Keratinocyte (primary cell): ENCODE measurements around the gene FAM174B. TPM values are rescaled to one million over a fixed set of nuclear protein-coding genes. Genes with fewer than 3 reads are reported as not detected.
A peak's percentile ranks its signal among the peaks of the same experiment; 100 is the strongest.

Source experiments
- DNase-seq: peaks from one replicate; pipeline ENCODE4 v3.0.0-alpha.2; 2011; ENCODE audit warnings: low read depth, missing footprints, low spot score
- FAIRE-seq: peaks from 2 replicates; lab custom pipeline; 2011; peaks lifted over from hg19 to GRCh38; lab: Jason Lieb, UNC
- H2AFZ ChIP-seq: 2 replicates; pipeline ENCODE4 v1.6.0; 2012; ENCODE audit warnings: low read length, control low read depth, inconsistent platforms; ENCODE audit not compliant: control insufficient read depth
- H3K27ac ChIP-seq: 2 replicates; pipeline ENCODE4 v1.5.1; 2011; ENCODE audit warnings: low read length; ENCODE audit not compliant: control insufficient read depth, insufficient read depth
- H3K27me3 ChIP-seq: 3 replicates; pipeline ENCODE4 v1.6.0; 2011; ENCODE audit warnings: low read length; ENCODE audit not compliant: control insufficient read depth, insufficient read depth; ENCODE audit errors: extremely low read depth
- H3K36me3 ChIP-seq, 2 experiments: 2 replicates in 1 of 2; 3 replicates in 1 of 2; pipeline ENCODE4 v1.5.1; 2011; ENCODE audit warnings: low read length in 2 of 2, mild to moderate bottlenecking in 1 of 2; ENCODE audit not compliant: control insufficient read depth in 2 of 2, insufficient read depth in 2 of 2; ENCODE audit errors: extremely low read depth in 1 of 2
- H3K4me1 ChIP-seq: 3 replicates; pipeline ENCODE4 v1.5.1; 2011; ENCODE audit warnings: low read length; ENCODE audit not compliant: control insufficient read depth, insufficient read depth; ENCODE audit errors: extremely low read depth
- H3K4me2 ChIP-seq: 3 replicates; pipeline ENCODE4 v1.6.0; 2011; ENCODE audit warnings: low read depth, low read length; ENCODE audit not compliant: control insufficient read depth, insufficient read depth; ENCODE audit errors: extremely low read depth
- H3K4me3 ChIP-seq, 3 experiments: fragments of 200-600 bp in 1 of 3; sonication (generic) in 1 of 3; 2 replicates in 2 of 3; 3 replicates in 1 of 3; pipeline ENCODE4 v1.5.1; 2011 to 2016; ENCODE audit warnings: low read length in 3 of 3, mild to moderate bottlenecking in 3 of 3, control low read depth in 2 of 3, inconsistent platforms in 1 of 3, low read depth in 1 of 3, mixed read lengths in 1 of 3, mixed run types in 1 of 3, moderate library complexity in 1 of 3; ENCODE audit not compliant: control insufficient read depth in 2 of 3, insufficient read depth in 2 of 3; ENCODE audit errors: extremely low read depth in 1 of 3
- H3K79me2 ChIP-seq: 2 replicates; pipeline ENCODE4 v1.6.0; 2012; ENCODE audit warnings: low read length; ENCODE audit not compliant: control insufficient read depth, insufficient read depth
- H3K9ac ChIP-seq: 3 replicates; pipeline ENCODE4 v1.6.0; 2011; ENCODE audit warnings: low read length; ENCODE audit not compliant: control insufficient read depth, insufficient read depth; ENCODE audit errors: extremely low read depth
- H3K9me1 ChIP-seq: 3 replicates; pipeline ENCODE4 v1.6.0; 2011; ENCODE audit warnings: low read length; ENCODE audit not compliant: control insufficient read depth, insufficient read depth; ENCODE audit errors: extremely low read depth
- H3K9me3 ChIP-seq: 2 replicates; pipeline ENCODE4 v1.5.1; 2012; ENCODE audit warnings: low read depth, low read length; ENCODE audit not compliant: control insufficient read depth
- H4K20me1 ChIP-seq: 3 replicates; pipeline ENCODE4 v1.6.0; 2011; ENCODE audit warnings: low read length; ENCODE audit not compliant: control insufficient read depth, insufficient read depth; ENCODE audit errors: extremely low read depth
- EZH2 ChIP-seq: IDR thresholded peaks from one replicate; pipeline ENCODE4 v1.6.1; 2012; ENCODE audit warnings: inconsistent platforms, mild to moderate bottlenecking, low read length, moderate library complexity
- dilution Hi-C: fragments of 300-500 bp; cut with MboI; formaldehyde crosslinking; loops from one replicate; pipeline ENCODE4 v1.7.0; 2020; ENCODE audit warnings: low sequenced_read_pairs; ENCODE audit not compliant: extremely low pct_ligation_motif_present
- polyA plus RNA-seq, 5 experiments: library from polyadenylated mRNA; depleted of rRNA in 3 of 5; stranded (reverse) in 3 of 5; stranded (forward) in 1 of 5; unstranded in 1 of 5; fragments of >200 nt; gene quantifications; 1 replicate in 1 of 5; 2 replicates in 3 of 5; 3 replicates in 1 of 5; pipeline versions ENCODE4 v1.2.1 to v1.2.3, GENCODE V29; 2011 to 2012; ENCODE audit warnings: missing spikeins in 2 of 5, low read depth in 1 of 5, low replicate concordance in 1 of 5
- TF ChIP-seq, protein P1 (sequence below), 3 experiments: IDR thresholded peaks in 1 of 3; conservative IDR thresholded peaks in 1 of 3; optimal IDR thresholded peaks in 1 of 3; 2 replicates in 2 of 3; 3 replicates in 1 of 3; pipeline versions ENCODE3 to v1.5.1; 2011; ENCODE audit warnings: low read length in 3 of 3, mild to moderate bottlenecking in 3 of 3, moderate library complexity in 2 of 3, control low read depth in 1 of 3, inconsistent platforms in 1 of 3; ENCODE audit not compliant: insufficient read depth in 2 of 3; ENCODE audit errors: extremely low read depth in 1 of 3

Gene FAM174B
- polyA plus RNA-seq, 1 donor (not counting 4 experiments of a cell fraction or from before 2014, with no cell fraction given) = 0.73 TPM

GRCh38 chr15:92595506-92596381 lies 59.8 kb downstream of the FAM174B start:
- dilution Hi-C loops = no loop called here
- Histone ChIP-seq H4K20me1 (no peaks in the 10 kb centered on the region), H3K9ac (no peak overlapping the region), H3K4me1 (no peaks in the 10 kb centered on the region), H3K4me3 (no peak overlapping the region), H3K79me2 (no peaks in the 10 kb centered on the region), H3K9me1 (no peaks in the 10 kb centered on the region), H3K9me3 (no peaks in the 10 kb centered on the region), H3K4me2 (no peak overlapping the region), H3K36me3 (no peaks in the 10 kb centered on the region), H3K27me3 (peaks cover 19% of the 10 kb centered on the region), H2AFZ (no peak overlapping the region), H3K27ac (no peak overlapping the region)
- TF ChIP-seq, protein P1, sequence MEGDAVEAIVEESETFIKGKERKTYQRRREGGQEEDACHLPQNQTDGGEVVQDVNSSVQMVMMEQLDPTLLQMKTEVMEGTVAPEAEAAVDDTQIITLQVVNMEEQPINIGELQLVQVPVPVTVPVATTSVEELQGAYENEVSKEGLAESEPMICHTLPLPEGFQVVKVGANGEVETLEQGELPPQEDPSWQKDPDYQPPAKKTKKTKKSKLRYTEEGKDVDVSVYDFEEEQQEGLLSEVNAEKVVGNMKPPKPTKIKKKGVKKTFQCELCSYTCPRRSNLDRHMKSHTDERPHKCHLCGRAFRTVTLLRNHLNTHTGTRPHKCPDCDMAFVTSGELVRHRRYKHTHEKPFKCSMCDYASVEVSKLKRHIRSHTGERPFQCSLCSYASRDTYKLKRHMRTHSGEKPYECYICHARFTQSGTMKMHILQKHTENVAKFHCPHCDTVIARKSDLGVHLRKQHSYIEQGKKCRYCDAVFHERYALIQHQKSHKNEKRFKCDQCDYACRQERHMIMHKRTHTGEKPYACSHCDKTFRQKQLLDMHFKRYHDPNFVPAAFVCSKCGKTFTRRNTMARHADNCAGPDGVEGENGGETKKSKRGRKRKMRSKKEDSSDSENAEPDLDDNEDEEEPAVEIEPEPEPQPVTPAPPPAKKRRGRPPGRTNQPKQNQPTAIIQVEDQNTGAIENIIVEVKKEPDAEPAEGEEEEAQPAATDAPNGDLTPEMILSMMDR (optimal IDR thresholded peaks at IDR 0.05 in 1 of 3, IDR thresholded peaks at IDR 0.05 in 1 of 3, conservative IDR thresholded peaks at IDR 0.05 in 1 of 3; ENCODE audit: extremely low read depth in 1 of 3, insufficient read depth in 2 of 3, low read length in 3 of 3) = no peak
- TF ChIP-seq EZH2 = peak; percentile 31
- no peak for FAIRE-seq
- DNase-seq = no peak

DNA sequence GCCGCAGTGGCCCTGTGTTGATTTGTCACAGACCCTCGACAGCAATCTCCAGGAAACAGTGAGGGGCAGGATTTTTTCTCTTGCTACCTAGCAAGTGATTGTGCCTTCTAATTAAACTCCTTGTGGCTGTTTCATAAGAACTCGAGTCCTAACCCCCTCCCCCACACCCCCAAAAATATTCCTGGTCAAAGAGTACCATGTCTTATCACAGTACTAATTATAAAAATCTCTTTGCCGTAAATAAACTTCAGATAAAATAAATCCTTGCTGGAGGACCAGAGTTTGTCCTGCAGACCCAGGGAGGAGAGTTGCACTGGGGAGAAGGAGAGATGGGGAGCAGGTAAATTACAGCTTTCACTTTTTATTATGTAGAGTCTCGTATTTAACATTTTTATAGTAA lies 64.3 kb downstream of the FAM174B start:
- Histone ChIP-seq H2AFZ (no peak overlapping the region), H3K27ac (no peak overlapping the region), H3K4me1 (no peaks in the 10 kb centered on the region), H3K36me3 (no peaks in the 10 kb centered on the region), H3K4me2 (no peak overlapping the region), H3K9me1 (no peaks in the 10 kb centered on the region), H3K9ac (no peak overlapping the region), H3K79me2 (no peaks in the 10 kb centered on the region), H3K27me3 (peaks cover 10% of the 10 kb centered on the region), H3K9me3 (no peaks in the 10 kb centered on the region), H3K4me3 (no peak overlapping the region), H4K20me1 (no peaks in the 10 kb centered on the region)
- dilution Hi-C loops = no loop called here
- DNase-seq (no peak), FAIRE-seq (no peak)
- TF ChIP-seq, protein P1 (optimal IDR thresholded peaks at IDR 0.05 in 1 of 3, IDR thresholded peaks at IDR 0.05 in 1 of 3, conservative IDR thresholded peaks at IDR 0.05 in 1 of 3; ENCODE audit: extremely low read depth in 1 of 3, insufficient read depth in 2 of 3, low read length in 3 of 3) = no peak
- TF ChIP-seq EZH2 = no peak
